ENCODE measurements around the gene KCP. TPM values are rescaled to one million over a fixed set of nuclear protein-coding genes. Genes with fewer than 3 reads are reported as not detected.
A peak's percentile ranks its signal among the peaks of the same experiment; 100 is the strongest.

KCP gene
- total and polyA plus RNA-seq, 2 of the 13 experiments (the other 11 are each of a cell fraction or from before 2014, with no cell fraction given), result 0.37 to 1.0 TPM

DNA sequence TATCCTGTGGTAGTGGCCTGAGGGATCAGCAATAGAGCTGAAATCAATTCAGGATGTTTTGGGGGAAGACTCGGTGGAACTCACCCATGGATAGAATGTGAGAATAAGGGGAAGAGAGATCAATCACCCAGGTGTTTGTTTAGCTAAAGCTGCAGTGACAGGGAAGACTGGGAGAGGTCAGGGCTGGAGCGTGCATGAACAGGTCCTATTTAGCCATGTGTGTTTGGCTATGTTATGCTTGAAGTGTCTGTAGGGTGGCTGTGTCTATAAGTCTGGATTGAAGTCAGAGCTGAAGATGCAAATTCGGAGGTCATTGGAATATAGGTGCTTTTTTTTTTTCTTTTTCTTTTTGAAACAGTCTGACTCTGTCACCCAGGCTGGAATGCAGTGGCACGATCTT lies 43.3 kb downstream of the KCP start:
- in situ Hi-C loops (cut with HindIII; ENCODE audit: extremely low pct_ligation_motif_present, low pct_unique_long_range_greater_than_20kb), result no loop called here
- no peak for ATAC-seq
- Histone ChIP-seq H3K27ac (ENCODE audit: extremely low read length, insufficient read depth, low read length) (no peak overlapping the region), H3K9me3 (ENCODE audit: low read length) (no peaks in the 10 kb centered on the region), H3K9ac (ENCODE audit: insufficient read depth, low read depth, low read length) (no peak overlapping the region), H4K20me1 (ENCODE audit: insufficient read depth, low read length) (no peaks in the 10 kb centered on the region; the same call in 1 of the 2 replicates), H3K27me3 (ENCODE audit: control insufficient read depth in 1 of 2, insufficient read depth in 2 of 2, low read length in 2 of 2) (peaks cover 2 to 12% of the 10 kb centered on the region in 2 experiments; a peak in 3 of 5 replicates), H3K79me2 (ENCODE audit: insufficient read depth, low read length) (peaks cover 11% of the 10 kb centered on the region), H3K4me1 (ENCODE audit: insufficient read depth, low read length) (peaks cover 36% of the 10 kb centered on the region), H3K36me3 (replicated peaks in 1 of 2; ENCODE audit: control insufficient read depth in 1 of 2, insufficient read depth in 2 of 2, low read length in 2 of 2) (peaks cover 0 to 5% of the 10 kb centered on the region in 2 experiments; a peak in 2 of 5 replicates), H3K4me2 (ENCODE audit: low read depth, low read length) (no peak overlapping the region), H3K4me3 (replicated peaks in 1 of 3; ENCODE audit: insufficient read depth in 1 of 3, low read depth in 2 of 3, low read length in 3 of 3) (no peak overlapping the region), H2AFZ (ENCODE audit: low read length) (no peak overlapping the region)
- intact Hi-C loops (cut with micrococcal nuclease; ENCODE audit: unreplicated experiment), result loop anchor here (10.0 kb wide), 1 partner anchor 82 kb away; no protein-coding TSS in a partner anchor
- BruUV-seq (replicated peaks), result no TSS peak
- CTCF ChIA-PET (ENCODE audit: low intra/inter-chr PET ratio, low total read pairs), result no interaction called here
- 70% methylated on average over 4 of the region's 4 CpGs for whole genome bisulfite sequencing (ENCODE audit: low lambda C conversion rate)
- no peak for FAIRE-seq
- TF ChIP-seq SP2 (CRISPR knock-in tag; IDR thresholded peaks at IDR 0.05), result 0 out of 2 replicates have a peak, but pooled peaks have one; percentile 6
- TF ChIP-seq ZBTB39 (CRISPR knock-in tag; IDR thresholded peaks at IDR 0.05), result no peak
- DNase-seq (ENCODE audit: low spot score), result no peak
- POLR2A ChIA-PET, result no interaction called here

- Histone ChIP-seq H3K4me3 (replicated peaks in 1 of 3; ENCODE audit: insufficient read depth in 1 of 3, low read depth in 2 of 3, low read length in 3 of 3) (no peak overlapping the region), H3K36me3 (replicated peaks in 1 of 2; ENCODE audit: control insufficient read depth in 1 of 2, insufficient read depth in 2 of 2, low read length in 2 of 2) (peaks cover 0 to 5% of the 10 kb centered on the region in 2 experiments; a peak in 2 of 5 replicates), H3K27ac (ENCODE audit: extremely low read length, insufficient read depth, low read length) (no peak overlapping the region), H3K9me3 (ENCODE audit: low read length) (no peaks in the 10 kb centered on the region), H3K4me2 (ENCODE audit: low read depth, low read length) (no peak overlapping the region), H3K4me1 (ENCODE audit: insufficient read depth, low read length) (peaks cover 40% of the 10 kb centered on the region), H3K79me2 (ENCODE audit: insufficient read depth, low read length) (peaks cover 11% of the 10 kb centered on the region), H3K27me3 (ENCODE audit: control insufficient read depth in 1 of 2, insufficient read depth in 2 of 2, low read length in 2 of 2) (peaks cover 2 to 11% of the 10 kb centered on the region in 2 experiments; a peak in 3 of 5 replicates), H3K9ac (ENCODE audit: insufficient read depth, low read depth, low read length) (no peak overlapping the region), H4K20me1 (ENCODE audit: insufficient read depth, low read length) (no peaks in the 10 kb centered on the region; the same call in 1 of the 2 replicates), H2AFZ (ENCODE audit: low read length) (no peak overlapping the region)
- FAIRE-seq (no peak), ATAC-seq (no peak), DNase-seq (ENCODE audit: low spot score) (no peak)
- no TSS peak for BruUV-seq (replicated peaks)
- in situ Hi-C loops (cut with HindIII; ENCODE audit: extremely low pct_ligation_motif_present, low pct_unique_long_range_greater_than_20kb), result no loop called here
- 96% methylated on average over 27 of the region's 27 CpGs for WGBS (ENCODE audit: low lambda C conversion rate)
- ChIA-PET POLR2A (no interaction called here), CTCF (ENCODE audit: low intra/inter-chr PET ratio, low total read pairs) (no interaction called here)
- TF ChIP-seq ETS1 (CRISPR knock-in tag; IDR thresholded peaks at IDR 0.05), result no peak
- intact Hi-C loops (cut with micrococcal nuclease; ENCODE audit: unreplicated experiment), result loop anchor here (10.0 kb wide), 1 partner anchor 81 kb away; no protein-coding TSS in a partner anchor
Observed at GRCh38 chr7:128865996-128866877, 44.3 kb downstream of the KCP start.
